Kidney epithelial cell (primary cell): ENCODE results near the gene GTF2F1. TPM values are rescaled to one million over a fixed set of nuclear protein-coding genes. Genes with fewer than 3 reads are reported as not detected.

Experiments used
- DNase-seq: peaks from one replicate; pipeline ENCODE4 v3.0.0-alpha.2; 2010; ENCODE audit warnings: low read depth
- H3K27me3 ChIP-seq: 2 replicates; pipeline ENCODE4 v1.6.0; 2011; ENCODE audit warnings: low read length; ENCODE audit not compliant: control insufficient read depth, insufficient read depth
- H3K36me3 ChIP-seq: 2 replicates; pipeline ENCODE4 v1.5.1; 2011; ENCODE audit warnings: low read length; ENCODE audit not compliant: control insufficient read depth, insufficient read depth
- H3K4me3 ChIP-seq: 2 replicates; pipeline ENCODE4 v1.5.1; 2011; ENCODE audit warnings: low read depth, mild to moderate bottlenecking, control low read depth, low read length
- CTCF ChIP-seq: IDR thresholded peaks from 2 replicates; pipeline ENCODE4 v1.5.1; 2011; ENCODE audit warnings: mild to moderate bottlenecking, moderate library complexity, low read length, control low read depth, inconsistent platforms; ENCODE audit not compliant: insufficient read depth, poor library complexity, severe bottlenecking
- total RNA-seq: library from RNA; depleted of rRNA; stranded (reverse); fragments of >200 nt; gene quantifications from 2 replicates; pipeline ENCODE4 v1.2.3, GENCODE V29; 2015

GTF2F1 gene
- total RNA-seq, 1 donor from 2014 or later, result 51.3 TPM

DNA sequence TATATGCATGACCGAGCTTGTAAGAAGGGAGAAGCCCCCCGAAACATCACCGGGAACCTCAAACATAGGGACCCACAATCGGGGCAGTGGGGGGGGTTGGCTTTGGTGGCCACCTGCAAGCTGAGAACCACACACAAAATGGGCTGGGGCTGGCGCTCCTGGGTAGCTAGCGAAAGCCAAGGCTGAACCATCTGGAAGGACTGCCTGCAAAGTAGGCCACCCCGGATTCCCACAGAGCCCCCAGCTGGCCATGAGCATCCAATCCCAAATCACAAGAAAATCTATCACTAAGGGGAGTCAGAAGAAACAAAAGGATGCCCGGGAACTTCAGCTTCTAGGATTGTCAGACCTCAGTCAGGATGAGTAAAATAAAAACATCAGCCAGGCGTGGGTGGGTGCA is 14.5 kb downstream of the GTF2F1 start:
- TF ChIP-seq CTCF, result no peak
- no peak overlapping the region for H3K4me3 ChIP-seq

GRCh38 chr19:6378041-6378440 is 14.9 kb downstream of the GTF2F1 start:
- no peaks in the 10 kb centered on the region for H3K27me3 ChIP-seq
- DNase-seq, result peak; percentile 58
- peaks cover 1% of the 10 kb centered on the region for H3K36me3 ChIP-seq
- no peak overlapping the region for H3K4me3 ChIP-seq
- no peak for TF ChIP-seq CTCF

More for the DNA sequence above, 14.5 kb downstream of the GTF2F1 start:
- H3K36me3 ChIP-seq, result peaks cover 1% of the 10 kb centered on the region
- DNase-seq, result no peak
- no peaks in the 10 kb centered on the region for H3K27me3 ChIP-seq

GRCh38 chr19:6376512-6377190 is 16.3 kb downstream of the GTF2F1 start:
- Histone ChIP-seq H3K4me3 (no peak overlapping the region), H3K27me3 (no peaks in the 10 kb centered on the region)
- TF ChIP-seq CTCF, result no peak

GRCh38 chr19:6375411-6376010 is 17.5 kb downstream of the GTF2F1 start, which contains the start of gene PSPN:
Gene PSPN, minus strand, starts transcription at chr19:6375933. Its CDS starts 84 bp downstream, at chr19:6375849.
- no peak within 1 kb of the TSS for H3K4me3 ChIP-seq
- H3K36me3 ChIP-seq, result peaks cover 1% of the 10 kb centered on the region
- H3K27me3 ChIP-seq, result no peaks in the 10 kb centered on the region
- DNase-seq, result no peak
- TF ChIP-seq CTCF, result no peak

More at GRCh38 chr19:6376512-6377190, 16.3 kb downstream of the GTF2F1 start:
- no peak for DNase-seq
- H3K36me3 ChIP-seq, result peaks cover 1% of the 10 kb centered on the region

DNA sequence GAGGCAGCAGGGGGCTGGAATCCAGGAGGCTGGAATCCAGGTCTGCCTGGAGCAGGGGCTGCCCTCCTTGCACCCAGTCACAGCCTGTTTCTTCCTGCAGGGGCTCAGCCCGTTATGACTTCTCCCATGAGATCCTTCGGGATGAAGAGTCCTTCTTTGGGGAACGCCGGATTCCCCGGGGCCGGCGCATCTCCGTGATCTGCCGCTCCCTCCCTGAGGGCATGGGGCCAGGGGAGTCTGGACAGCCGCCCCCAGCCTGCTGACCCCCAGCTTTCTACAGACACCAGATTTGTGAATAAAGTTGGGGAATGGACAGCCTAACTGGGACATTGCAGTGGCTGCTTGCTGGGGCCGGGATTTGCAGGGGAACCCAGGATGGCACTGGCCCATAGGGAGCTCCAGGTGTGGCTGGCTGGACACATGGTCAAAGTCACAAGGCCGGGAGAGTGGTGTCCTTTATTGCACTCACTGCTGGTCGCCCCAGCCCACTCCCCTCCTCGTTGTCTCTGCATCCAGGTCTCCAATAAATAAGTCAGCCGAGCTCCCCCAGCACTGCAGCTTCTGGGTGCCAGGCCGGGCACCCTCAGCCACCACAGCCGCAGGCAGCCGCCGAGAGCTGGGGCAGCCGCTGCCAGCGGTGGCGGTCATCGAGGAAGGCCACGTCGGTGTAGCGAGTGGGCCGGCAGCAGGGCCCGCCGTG is 18.1 kb downstream of the GTF2F1 start:
- TF ChIP-seq CTCF, result no peak
- Histone ChIP-seq H3K27me3 (no peaks in the 10 kb centered on the region), H3K4me3 (no peak overlapping the region), H3K36me3 (peaks cover under 1% of the 10 kb centered on the region)
- DNase-seq, result no peak
